SK-N-SH treated with all-trans-retinoic acid at 6 μM for 48 hours (cell line): Measurements from ENCODE around the gene SCAMP5.

Experiments used
- ARNTL ChIP-seq: fragments of 450-650 bp; formaldehyde crosslinking; IDR thresholded peaks from 2 replicates; pipeline ENCODE4 v1.5.0; 2020; ENCODE audit warnings: low read depth, mild to moderate bottlenecking, moderate library complexity, borderline replicate concordance
- BACH2 ChIP-seq: fragments of 250-450 bp; sonication (Bioruptor Pico); IDR thresholded peaks from 2 replicates; pipeline ENCODE4 v1.9.0; 2021; ENCODE audit warnings: mild to moderate bottlenecking, borderline replicate concordance
- CSDC2 ChIP-seq: fragments of 250-450 bp; sonication (Bioruptor Pico); IDR thresholded peaks from 2 replicates; pipeline ENCODE4 v1.5.0; 2020; ENCODE audit warnings: mild to moderate bottlenecking, moderate library complexity
- ESRRG ChIP-seq: fragments of 250-450 bp; sonication (Bioruptor Pico); IDR thresholded peaks from 2 replicates; pipeline ENCODE4 v1.6.1; 2021; ENCODE audit warnings: mild to moderate bottlenecking
- GLIS3 ChIP-seq: fragments of 250-450 bp; sonication (Bioruptor Pico); IDR thresholded peaks from 2 replicates; pipeline ENCODE4 v1.5.0; 2020; ENCODE audit warnings: mild to moderate bottlenecking, moderate library complexity
- ISL1 ChIP-seq: fragments of 250-450 bp; sonication (Bioruptor Pico); IDR thresholded peaks from 2 replicates; pipeline ENCODE4 v2.1.2; 2022; ENCODE audit warnings: mild to moderate bottlenecking, moderate library complexity
- RARB ChIP-seq: fragments of 250-450 bp; sonication (Bioruptor Pico); IDR thresholded peaks from 2 replicates; pipeline ENCODE4 v1.8.0; 2021; ENCODE audit warnings: mild to moderate bottlenecking, moderate library complexity
- TOX ChIP-seq: fragments of 250-450 bp; sonication (Bioruptor Pico); IDR thresholded peaks from 2 replicates; pipeline ENCODE4 v1.8.0; 2021; ENCODE audit warnings: mild to moderate bottlenecking, moderate library complexity, borderline replicate concordance
- ZFP30 ChIP-seq: fragments of 450-650 bp; formaldehyde crosslinking; IDR thresholded peaks from 2 replicates; pipeline ENCODE4 v1.5.0; 2022; ENCODE audit warnings: mild to moderate bottlenecking, moderate library complexity
- TF ChIP-seq, protein P1 (sequence below): fragments of 250-450 bp; sonication (Bioruptor Pico); IDR thresholded peaks from 2 replicates; pipeline ENCODE4 v1.5.0; 2020; ENCODE audit warnings: mild to moderate bottlenecking, moderate library complexity
- TF ChIP-seq, protein P2 (sequence below): fragments of 250-450 bp; sonication (Bioruptor Pico); IDR thresholded peaks from 2 replicates; pipeline ENCODE4 v1.5.1; 2021; ENCODE audit warnings: mild to moderate bottlenecking, moderate library complexity
- TF ChIP-seq, protein P3 (sequence below): fragments of 250-450 bp; sonication (Bioruptor Pico); IDR thresholded peaks from 2 replicates; pipeline ENCODE4 v1.8.0; 2020; ENCODE audit warnings: mild to moderate bottlenecking, moderate library complexity, borderline replicate concordance

- TF ChIP-seq, protein P1, sequence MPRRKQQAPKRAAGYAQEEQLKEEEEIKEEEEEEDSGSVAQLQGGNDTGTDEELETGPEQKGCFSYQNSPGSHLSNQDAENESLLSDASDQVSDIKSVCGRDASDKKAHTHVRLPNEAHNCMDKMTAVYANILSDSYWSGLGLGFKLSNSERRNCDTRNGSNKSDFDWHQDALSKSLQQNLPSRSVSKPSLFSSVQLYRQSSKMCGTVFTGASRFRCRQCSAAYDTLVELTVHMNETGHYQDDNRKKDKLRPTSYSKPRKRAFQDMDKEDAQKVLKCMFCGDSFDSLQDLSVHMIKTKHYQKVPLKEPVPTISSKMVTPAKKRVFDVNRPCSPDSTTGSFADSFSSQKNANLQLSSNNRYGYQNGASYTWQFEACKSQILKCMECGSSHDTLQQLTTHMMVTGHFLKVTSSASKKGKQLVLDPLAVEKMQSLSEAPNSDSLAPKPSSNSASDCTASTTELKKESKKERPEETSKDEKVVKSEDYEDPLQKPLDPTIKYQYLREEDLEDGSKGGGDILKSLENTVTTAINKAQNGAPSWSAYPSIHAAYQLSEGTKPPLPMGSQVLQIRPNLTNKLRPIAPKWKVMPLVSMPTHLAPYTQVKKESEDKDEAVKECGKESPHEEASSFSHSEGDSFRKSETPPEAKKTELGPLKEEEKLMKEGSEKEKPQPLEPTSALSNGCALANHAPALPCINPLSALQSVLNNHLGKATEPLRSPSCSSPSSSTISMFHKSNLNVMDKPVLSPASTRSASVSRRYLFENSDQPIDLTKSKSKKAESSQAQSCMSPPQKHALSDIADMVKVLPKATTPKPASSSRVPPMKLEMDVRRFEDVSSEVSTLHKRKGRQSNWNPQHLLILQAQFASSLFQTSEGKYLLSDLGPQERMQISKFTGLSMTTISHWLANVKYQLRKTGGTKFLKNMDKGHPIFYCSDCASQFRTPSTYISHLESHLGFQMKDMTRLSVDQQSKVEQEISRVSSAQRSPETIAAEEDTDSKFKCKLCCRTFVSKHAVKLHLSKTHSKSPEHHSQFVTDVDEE (CRISPR knock-in tag): no peak
- TF ChIP-seq, protein P2, sequence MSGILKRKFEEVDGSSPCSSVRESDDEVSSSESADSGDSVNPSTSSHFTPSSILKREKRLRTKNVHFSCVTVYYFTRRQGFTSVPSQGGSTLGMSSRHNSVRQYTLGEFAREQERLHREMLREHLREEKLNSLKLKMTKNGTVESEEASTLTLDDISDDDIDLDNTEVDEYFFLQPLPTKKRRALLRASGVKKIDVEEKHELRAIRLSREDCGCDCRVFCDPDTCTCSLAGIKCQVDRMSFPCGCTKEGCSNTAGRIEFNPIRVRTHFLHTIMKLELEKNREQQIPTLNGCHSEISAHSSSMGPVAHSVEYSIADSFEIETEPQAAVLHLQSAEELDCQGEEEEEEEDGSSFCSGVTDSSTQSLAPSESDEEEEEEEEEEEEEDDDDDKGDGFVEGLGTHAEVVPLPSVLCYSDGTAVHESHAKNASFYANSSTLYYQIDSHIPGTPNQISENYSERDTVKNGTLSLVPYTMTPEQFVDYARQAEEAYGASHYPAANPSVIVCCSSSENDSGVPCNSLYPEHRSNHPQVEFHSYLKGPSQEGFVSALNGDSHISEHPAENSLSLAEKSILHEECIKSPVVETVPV: no peak
- TF ChIP-seq CSDC2 (CRISPR knock-in tag) (no peak), ARNTL (no peak), ESRRG (CRISPR knock-in tag) (no peak), RARB (CRISPR knock-in tag) (no peak), BACH2 (CRISPR knock-in tag) (no peak), ZFP30 (CRISPR knock-in tag) (no peak), ISL1 (CRISPR knock-in tag) (no peak), TOX (no peak), GLIS3 (CRISPR knock-in tag) (no peak)
- TF ChIP-seq, protein P3, sequence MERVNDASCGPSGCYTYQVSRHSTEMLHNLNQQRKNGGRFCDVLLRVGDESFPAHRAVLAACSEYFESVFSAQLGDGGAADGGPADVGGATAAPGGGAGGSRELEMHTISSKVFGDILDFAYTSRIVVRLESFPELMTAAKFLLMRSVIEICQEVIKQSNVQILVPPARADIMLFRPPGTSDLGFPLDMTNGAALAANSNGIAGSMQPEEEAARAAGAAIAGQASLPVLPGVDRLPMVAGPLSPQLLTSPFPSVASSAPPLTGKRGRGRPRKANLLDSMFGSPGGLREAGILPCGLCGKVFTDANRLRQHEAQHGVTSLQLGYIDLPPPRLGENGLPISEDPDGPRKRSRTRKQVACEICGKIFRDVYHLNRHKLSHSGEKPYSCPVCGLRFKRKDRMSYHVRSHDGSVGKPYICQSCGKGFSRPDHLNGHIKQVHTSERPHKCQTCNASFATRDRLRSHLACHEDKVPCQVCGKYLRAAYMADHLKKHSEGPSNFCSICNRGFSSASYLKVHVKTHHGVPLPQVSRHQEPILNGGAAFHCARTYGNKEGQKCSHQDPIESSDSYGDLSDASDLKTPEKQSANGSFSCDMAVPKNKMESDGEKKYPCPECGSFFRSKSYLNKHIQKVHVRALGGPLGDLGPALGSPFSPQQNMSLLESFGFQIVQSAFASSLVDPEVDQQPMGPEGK: no peak
These were observed 28.0 kb downstream of the SCAMP5 start, which contains the start of gene PPCDC for GRCh38 chr15:75023181-75023871.
